ENCODE data around the gene RTP2. TPM values are rescaled to one million over a fixed set of nuclear protein-coding genes. Genes with fewer than 3 reads are reported as not detected.
A peak's percentile ranks its signal among the peaks of the same experiment; 100 is the strongest.
"Not testable (repeated sequence)": the region's sequence is repeated elsewhere in the genome, so short reads cannot be mapped to it uniquely, and the experiment has no call there.

The RTP2 gene
- total RNA-seq, 1 donor from 2014 or later = not detected

DNA sequence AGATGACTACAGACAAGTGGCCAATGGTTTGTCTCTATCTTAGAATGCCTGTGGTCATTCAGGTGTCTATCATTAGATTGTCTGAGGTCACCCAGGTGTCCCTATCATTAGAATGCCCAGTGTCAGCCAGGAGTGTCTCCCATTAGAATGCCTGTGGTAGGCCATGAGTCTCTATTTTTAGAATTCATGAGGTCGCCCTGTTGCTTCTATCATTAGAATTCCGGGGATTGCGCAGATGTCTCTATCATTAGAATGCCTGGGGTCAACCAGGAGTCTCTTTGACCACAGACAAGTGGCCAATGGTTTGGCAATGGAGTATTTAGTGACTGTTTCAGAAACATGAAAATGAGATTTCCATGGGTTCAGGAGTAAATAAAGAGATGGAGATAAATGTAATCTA lies 7.6 kb downstream of the RTP2 start:
- no peak overlapping the region for H3K27ac Mint-ChIP-seq
- no peaks in the 10 kb centered on the region for H3K36me3 Mint-ChIP-seq (ENCODE audit: low read depth)
- intact Hi-C loops (cut with micrococcal nuclease) = no loop called here
- DNase-seq (ENCODE audit: low spot score) = no peak
- H3K4me1 Mint-ChIP-seq (ENCODE audit: low read depth) = no peaks in the 10 kb centered on the region
- no peaks in the 10 kb centered on the region for H3K9me3 Mint-ChIP-seq
- no peak overlapping the region for H3K4me3 Mint-ChIP-seq
- H3K27me3 Mint-ChIP-seq (ENCODE audit: insufficient read depth) = peaks cover 24% of the 10 kb centered on the region

DNA sequence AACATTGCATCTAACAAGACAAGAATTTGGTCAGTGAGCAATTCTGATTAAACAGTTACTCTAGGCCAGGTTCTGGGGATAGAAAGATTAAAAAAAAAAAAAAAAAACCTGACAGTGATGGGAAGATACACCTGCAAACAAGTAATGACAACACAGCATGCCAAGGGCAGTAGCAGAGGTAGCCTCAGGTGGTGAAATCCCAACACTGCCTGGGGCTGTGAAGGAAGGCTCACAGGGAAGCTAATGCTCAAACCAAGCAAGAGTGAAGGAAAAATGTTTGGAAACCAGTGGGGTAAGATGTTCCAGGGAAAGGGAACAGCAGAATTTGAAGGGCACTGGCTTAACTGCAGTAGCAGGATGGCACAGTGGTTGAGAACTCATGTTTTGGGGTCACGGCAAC lies 8.9 kb downstream of the RTP2 start:
- intact Hi-C loops (cut with micrococcal nuclease) = no loop called here
- no peak for DNase-seq (ENCODE audit: low spot score)
- Mint-ChIP-seq H3K4me1 (ENCODE audit: low read depth) (no peaks in the 10 kb centered on the region), H3K36me3 (ENCODE audit: low read depth) (no peaks in the 10 kb centered on the region), H3K27ac (no peak overlapping the region), H3K4me3 (no peak overlapping the region), H3K27me3 (ENCODE audit: insufficient read depth) (peaks cover 28% of the 10 kb centered on the region), H3K9me3 (no peaks in the 10 kb centered on the region)

DNA sequence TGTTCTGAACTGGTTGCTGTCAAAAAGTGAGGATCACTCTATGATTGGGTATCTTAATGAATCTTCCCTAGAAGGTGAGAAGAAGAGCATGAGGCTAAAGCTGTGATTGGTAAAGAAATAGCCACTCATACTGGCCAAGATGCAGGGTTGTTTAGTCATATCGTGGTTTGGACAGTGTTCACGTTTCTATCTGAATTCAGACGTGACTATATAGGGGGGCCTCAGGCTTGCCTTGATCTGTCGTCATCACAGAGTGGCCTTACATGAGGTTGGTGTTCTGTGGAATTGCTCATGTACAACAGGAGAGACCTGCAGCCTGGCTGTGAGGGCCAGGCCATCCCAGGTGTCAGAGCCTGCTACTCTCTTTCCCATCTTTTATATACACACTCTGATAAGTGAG lies 12.4 kb downstream of the RTP2 start:
- peaks cover 35% of the 10 kb centered on the region for H3K27me3 Mint-ChIP-seq (ENCODE audit: insufficient read depth)
- no peaks in the 10 kb centered on the region for H3K36me3 Mint-ChIP-seq (ENCODE audit: low read depth)

DNA sequence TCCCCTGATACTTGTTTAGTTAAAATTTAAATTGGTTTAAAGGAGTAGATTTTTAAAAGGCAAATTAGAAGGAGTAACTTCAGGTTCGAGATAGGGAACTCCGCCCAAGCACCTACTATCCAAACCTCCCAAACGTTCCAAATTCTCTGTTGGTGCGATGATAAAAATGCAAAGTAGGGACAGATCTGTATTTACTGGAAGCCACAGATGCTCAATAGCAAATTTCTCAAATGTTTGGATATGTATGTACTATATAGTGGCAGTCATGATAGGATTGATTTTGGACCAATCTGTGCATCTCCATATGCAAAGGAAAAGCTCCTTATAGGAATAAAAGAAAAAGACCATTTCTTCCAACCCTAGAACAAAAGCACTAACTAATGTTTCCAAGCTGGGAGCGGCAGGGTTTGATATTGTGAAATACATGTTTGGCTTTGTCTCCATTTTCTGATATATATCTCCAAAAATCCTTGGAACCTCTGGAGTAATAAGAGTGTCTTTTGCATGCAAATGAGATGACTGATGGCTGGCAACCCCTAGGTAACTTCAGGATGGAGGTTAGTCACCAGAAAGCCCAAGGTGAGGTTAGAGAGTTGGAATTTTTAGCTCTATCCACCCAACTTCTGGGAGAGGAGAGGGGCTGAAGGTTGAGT lies 15.6 kb downstream of the RTP2 start:
- DNase-seq (ENCODE audit: low spot score) = no peak
- Mint-ChIP-seq H3K9me3 (peaks cover 9% of the 10 kb centered on the region), H3K4me1 (ENCODE audit: low read depth) (peaks cover 10% of the 10 kb centered on the region), H3K27ac (no peak overlapping the region), H3K4me3 (no peak overlapping the region), H3K36me3 (ENCODE audit: low read depth) (no peaks in the 10 kb centered on the region), H3K27me3 (ENCODE audit: insufficient read depth) (peaks cover 39% of the 10 kb centered on the region)
- intact Hi-C loops (cut with micrococcal nuclease) = no loop called here

More for the DNA sequence above, 12.4 kb downstream of the RTP2 start:
- DNase-seq (ENCODE audit: low spot score) = no peak
- Mint-ChIP-seq H3K4me3 (no peak overlapping the region), H3K4me1 (ENCODE audit: low read depth) (no peaks in the 10 kb centered on the region), H3K9me3 (peaks cover 9% of the 10 kb centered on the region), H3K27ac (no peak overlapping the region)
- intact Hi-C loops (cut with micrococcal nuclease) = no loop called here

DNA sequence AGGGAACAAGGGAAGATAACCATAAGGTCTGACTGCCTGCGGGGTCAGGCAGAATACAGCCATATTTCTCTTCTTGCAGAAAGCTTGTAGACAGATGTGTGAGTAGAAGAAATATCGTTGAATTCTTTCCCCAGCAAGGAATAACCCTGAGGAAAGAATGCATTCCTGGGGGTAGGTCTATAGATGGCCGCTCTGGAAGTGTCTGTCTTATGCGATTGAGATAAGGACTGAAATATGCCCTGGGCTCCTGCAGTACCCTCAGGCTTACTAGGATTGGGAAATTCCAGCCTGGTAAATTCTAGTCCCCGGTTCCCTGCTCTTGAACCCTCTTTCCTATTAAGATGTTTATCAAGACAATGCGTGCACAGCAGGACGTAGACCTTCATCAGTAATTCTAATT lies 16.4 kb downstream of the RTP2 start:
- Mint-ChIP-seq H3K27me3 (ENCODE audit: insufficient read depth) (peaks cover 36% of the 10 kb centered on the region), H3K9me3 (peaks cover 9% of the 10 kb centered on the region), H3K4me1 (ENCODE audit: low read depth) (peaks cover 10% of the 10 kb centered on the region), H3K27ac (no peak overlapping the region), H3K36me3 (ENCODE audit: low read depth) (no peaks in the 10 kb centered on the region), H3K4me3 (no peak overlapping the region)
- intact Hi-C loops (cut with micrococcal nuclease) = no loop called here
- no peak for DNase-seq (ENCODE audit: low spot score)

DNA sequence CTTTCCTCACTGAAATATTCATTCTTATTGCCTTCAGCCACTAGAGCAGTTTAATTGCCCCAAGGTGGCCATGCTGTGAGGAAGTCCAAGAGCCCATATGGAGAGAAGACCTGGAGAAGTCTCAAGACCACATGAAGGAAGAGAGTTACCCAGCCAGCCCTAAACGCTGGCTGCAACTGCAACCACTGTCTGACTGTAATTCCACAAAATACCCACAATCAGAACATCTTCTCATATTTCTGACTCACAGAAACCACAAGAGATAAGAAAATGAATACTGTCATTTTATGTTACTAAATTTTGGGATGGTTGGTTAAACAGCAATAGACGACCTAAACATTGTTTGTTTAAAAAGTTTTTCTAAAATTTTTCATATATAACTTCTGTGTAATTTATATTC lies 17.5 kb downstream of the RTP2 start:
- intact Hi-C loops (cut with micrococcal nuclease) = no loop called here
- H3K27me3 Mint-ChIP-seq (ENCODE audit: insufficient read depth) = peaks cover 28% of the 10 kb centered on the region
- no peak overlapping the region for H3K27ac Mint-ChIP-seq
- peaks cover 9% of the 10 kb centered on the region for H3K9me3 Mint-ChIP-seq
- no peak overlapping the region for H3K4me3 Mint-ChIP-seq
- H3K4me1 Mint-ChIP-seq (ENCODE audit: low read depth) = peaks cover 10% of the 10 kb centered on the region
- no peaks in the 10 kb centered on the region for H3K36me3 Mint-ChIP-seq (ENCODE audit: low read depth)
- DNase-seq (ENCODE audit: low spot score) = no peak

DNA sequence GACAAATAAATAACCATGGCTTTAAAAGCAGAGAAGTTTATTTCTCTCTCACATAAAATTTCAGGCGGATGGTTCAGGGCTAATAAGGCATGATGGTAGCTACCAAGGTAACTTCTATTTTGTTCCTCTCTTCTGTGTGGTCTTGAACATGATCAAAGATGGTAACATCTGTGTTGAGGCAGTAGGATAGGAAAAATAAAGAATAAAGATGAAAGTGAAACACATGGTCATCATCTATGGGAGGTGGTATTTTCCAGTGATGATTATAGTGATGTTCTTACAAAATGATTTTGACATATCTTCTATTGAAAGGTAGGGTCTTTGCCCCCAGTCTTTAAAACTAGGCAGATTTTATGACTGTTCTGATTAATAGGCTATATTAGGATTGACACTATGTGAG lies 17.9 kb downstream of the RTP2 start:
- Mint-ChIP-seq H3K4me1 (ENCODE audit: low read depth) (peaks cover 13% of the 10 kb centered on the region), H3K9me3 (peaks cover 9% of the 10 kb centered on the region), H3K4me3 (no peak overlapping the region), H3K27me3 (ENCODE audit: insufficient read depth) (peaks cover 31% of the 10 kb centered on the region), H3K36me3 (ENCODE audit: low read depth) (no peaks in the 10 kb centered on the region), H3K27ac (no peak overlapping the region)
- intact Hi-C loops (cut with micrococcal nuclease) = no loop called here
- DNase-seq (ENCODE audit: low spot score) = no peak

DNA sequence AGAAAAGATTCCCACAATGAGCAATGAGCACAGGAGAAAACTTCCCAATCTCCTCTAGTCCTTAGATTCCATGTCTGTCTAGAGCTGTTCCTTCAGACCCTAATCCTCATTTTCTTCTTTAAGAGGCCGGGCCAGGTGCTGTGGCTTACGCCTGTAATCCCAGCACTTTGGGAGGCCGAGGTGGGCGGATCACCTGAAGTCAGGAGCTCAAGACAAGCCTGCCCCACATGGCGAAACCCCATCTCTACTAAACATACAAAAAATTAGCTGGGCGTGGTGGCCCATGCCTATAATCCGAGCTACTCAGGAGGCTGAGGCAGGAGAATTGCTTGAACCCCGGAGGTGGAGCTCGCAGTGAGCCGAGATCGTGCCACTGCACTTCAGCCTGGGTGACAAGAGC lies 20.6 kb downstream of the RTP2 start:
- H3K36me3 Mint-ChIP-seq (ENCODE audit: low read depth) = not testable (repeated sequence)

DNA sequence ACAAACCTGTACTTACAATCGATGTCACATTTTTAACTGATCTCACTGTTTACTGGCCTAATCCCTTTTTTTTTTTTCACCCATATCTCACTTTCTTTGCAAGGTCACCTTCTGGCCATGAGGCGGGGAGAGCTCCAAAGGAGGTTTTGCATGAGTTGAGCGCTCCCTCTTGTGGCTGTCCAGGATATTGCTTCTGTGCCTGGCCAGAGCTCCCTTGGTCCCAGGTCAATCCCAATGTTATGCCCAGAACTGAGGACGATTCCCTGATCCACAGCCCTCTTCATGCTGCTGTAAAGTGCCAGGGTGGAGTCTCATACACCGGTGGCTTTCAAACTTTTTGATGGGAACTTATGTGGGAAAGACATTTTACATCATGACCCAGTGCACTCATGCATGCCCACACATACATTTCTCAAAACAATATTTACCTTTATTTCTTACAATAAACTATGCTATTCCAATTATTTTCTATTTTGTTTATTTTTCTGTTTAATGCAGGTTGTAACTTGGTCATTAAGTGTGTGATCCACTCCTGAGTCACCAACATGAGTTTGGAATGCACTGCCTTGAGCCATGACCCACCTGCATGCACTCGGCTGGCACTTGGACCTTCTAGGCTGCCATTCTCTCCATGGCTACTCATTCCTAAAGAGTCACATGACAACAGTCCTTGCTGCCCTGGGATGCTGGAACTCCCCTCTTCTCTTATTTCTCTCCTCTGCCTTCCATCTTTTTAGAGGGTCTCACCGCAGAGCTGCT lies 22.5 kb downstream of the RTP2 start:
- H3K4me1 Mint-ChIP-seq (ENCODE audit: low read depth) = peaks cover 14% of the 10 kb centered on the region
- H3K4me3 Mint-ChIP-seq = no peak overlapping the region
- no peaks in the 10 kb centered on the region for H3K36me3 Mint-ChIP-seq (ENCODE audit: low read depth)
- H3K27ac Mint-ChIP-seq = no peak overlapping the region
- DNase-seq (ENCODE audit: low spot score) = peak; percentile 40
- intact Hi-C loops (cut with micrococcal nuclease) = loop anchor here (1.0 kb wide), 4 partner anchors 34 to 460 kb away; no protein-coding TSS in a partner anchor
- H3K9me3 Mint-ChIP-seq = no peaks in the 10 kb centered on the region
- H3K27me3 Mint-ChIP-seq (ENCODE audit: insufficient read depth) = peaks cover 27% of the 10 kb centered on the region

More for the DNA sequence above, 20.6 kb downstream of the RTP2 start:
- H3K27me3 Mint-ChIP-seq (ENCODE audit: insufficient read depth) = peaks cover 31% of the 10 kb centered on the region
- H3K27ac Mint-ChIP-seq; H3K4me3 Mint-ChIP-seq; H3K9me3 Mint-ChIP-seq; DNase-seq (ENCODE audit: low spot score); intact Hi-C loops (cut with micrococcal nuclease): not testable (repeated sequence)
- peaks cover 15% of the 10 kb centered on the region for H3K4me1 Mint-ChIP-seq (ENCODE audit: low read depth)

DNA sequence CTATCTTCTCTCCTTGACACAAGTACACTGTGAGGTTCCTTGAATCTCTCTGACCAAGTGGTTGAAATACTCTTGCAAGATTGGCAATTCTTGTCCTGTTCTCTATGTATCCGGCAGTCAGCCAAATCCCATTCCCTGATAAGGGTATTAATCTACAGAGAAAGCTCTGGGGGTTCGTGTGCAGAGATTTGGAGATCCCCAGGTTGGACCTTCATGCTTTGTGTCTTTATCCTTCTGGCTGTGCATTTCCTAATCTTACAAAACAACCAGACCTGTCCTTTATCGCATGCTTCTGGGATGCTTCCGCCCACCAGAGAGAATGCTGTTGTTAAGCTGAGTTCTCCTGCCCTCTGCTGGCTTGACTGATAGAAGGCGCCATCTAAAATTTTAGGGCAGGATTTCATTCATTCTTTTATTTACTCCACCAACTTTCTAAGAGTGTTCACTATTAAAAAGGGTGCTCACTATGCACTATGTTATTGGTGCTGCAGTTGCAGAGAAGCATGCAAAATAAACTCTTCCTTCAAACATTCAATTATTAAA lies 23.6 kb downstream of the RTP2 start:
- no peak for DNase-seq (ENCODE audit: low spot score)
- H3K4me3 Mint-ChIP-seq = no peak overlapping the region
- no peaks in the 10 kb centered on the region for H3K36me3 Mint-ChIP-seq (ENCODE audit: low read depth)
- intact Hi-C loops (cut with micrococcal nuclease) = loop anchor here (1.0 kb wide), 4 partner anchors 36 to 458 kb away; no protein-coding TSS in a partner anchor
- no peak overlapping the region for H3K27ac Mint-ChIP-seq
- H3K9me3 Mint-ChIP-seq = no peaks in the 10 kb centered on the region
- H3K27me3 Mint-ChIP-seq (ENCODE audit: insufficient read depth) = peaks cover 29% of the 10 kb centered on the region
- H3K4me1 Mint-ChIP-seq (ENCODE audit: low read depth) = peaks cover 5% of the 10 kb centered on the region

DNA sequence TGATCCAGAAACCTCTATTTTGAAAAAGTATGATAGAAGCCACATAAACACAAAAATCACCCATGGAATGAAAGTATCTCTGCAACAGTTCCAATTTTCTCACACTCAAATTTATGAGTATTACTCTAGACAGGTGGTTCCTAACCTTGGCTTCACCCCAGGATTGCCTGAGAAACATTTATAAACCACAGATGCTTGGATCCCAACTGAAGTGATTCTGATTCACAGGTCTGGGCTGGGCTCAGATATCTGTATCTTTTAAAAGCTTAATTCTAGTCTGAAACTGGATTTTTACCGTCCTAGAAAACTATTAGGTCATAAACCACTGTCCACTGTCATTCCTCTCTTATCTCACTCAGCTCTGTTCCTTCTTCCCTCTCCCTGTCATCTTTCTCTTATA lies 24.8 kb downstream of the RTP2 start:
- no peaks in the 10 kb centered on the region for H3K9me3 Mint-ChIP-seq
- peaks cover 5% of the 10 kb centered on the region for H3K4me1 Mint-ChIP-seq (ENCODE audit: low read depth)
- no peak overlapping the region for H3K4me3 Mint-ChIP-seq
- no peaks in the 10 kb centered on the region for H3K36me3 Mint-ChIP-seq (ENCODE audit: low read depth)
- H3K27ac Mint-ChIP-seq = no peak overlapping the region
- no peak for DNase-seq (ENCODE audit: low spot score)
- H3K27me3 Mint-ChIP-seq (ENCODE audit: insufficient read depth) = peaks cover 32% of the 10 kb centered on the region
- intact Hi-C loops (cut with micrococcal nuclease) = no loop called here

DNA sequence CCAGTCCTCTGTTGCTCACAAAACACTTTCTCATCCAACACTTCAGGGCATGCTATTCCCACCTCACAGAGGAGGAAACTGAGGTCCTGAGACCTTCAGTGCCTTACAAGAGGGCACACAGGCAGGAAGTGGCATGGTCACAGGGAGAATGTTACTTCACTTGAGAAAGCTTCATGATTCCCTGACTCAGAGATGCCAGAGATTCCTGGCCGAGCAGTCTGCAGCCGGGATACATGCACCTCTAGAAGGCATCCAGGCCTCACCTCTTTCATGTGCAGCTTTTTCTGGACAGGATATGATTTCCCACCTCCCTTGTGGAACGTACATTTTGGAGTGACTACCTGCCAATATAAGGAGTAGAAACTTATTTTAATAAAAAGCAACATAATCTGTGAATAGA lies 29.3 kb downstream of the RTP2 start:
- Mint-ChIP-seq H3K4me1 (ENCODE audit: low read depth) (no peaks in the 10 kb centered on the region), H3K27ac (no peak overlapping the region), H3K27me3 (ENCODE audit: insufficient read depth) (peaks cover 50% of the 10 kb centered on the region), H3K36me3 (ENCODE audit: low read depth) (no peaks in the 10 kb centered on the region), H3K9me3 (no peaks in the 10 kb centered on the region), H3K4me3 (no peak overlapping the region)
- intact Hi-C loops (cut with micrococcal nuclease) = no loop called here
- DNase-seq (ENCODE audit: low spot score) = no peak
